ENCODE data around the gene CLPX.

DNA sequence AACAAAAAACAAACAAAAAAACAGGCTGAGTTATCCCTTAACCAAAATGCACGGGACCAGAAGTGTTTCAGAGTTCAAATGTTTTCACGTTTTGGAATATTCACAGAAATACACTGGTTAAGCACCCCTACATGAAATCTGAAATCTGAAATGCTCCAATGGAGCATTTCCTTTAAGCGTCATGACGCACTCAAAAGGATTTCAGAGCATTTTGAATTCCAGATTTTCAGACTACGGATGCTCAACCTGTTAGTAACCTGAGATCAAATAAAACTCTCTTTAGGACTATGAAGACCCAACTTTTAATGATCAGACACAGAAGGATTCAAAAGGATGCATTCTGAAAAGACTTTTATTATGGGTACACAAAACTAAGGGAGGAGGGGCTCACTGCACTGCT, 9.6 kb downstream of the CLPX start:
- TF ChIP-seq TAF1 (IDR thresholded peaks at IDR 0.05; ENCODE audit: low read depth, low read length) (no peak), SPI1 (IDR thresholded peaks at IDR 0.05; ENCODE audit: low read depth, low read length) (no peak), POLR2A (IDR thresholded peaks at IDR 0.05; ENCODE audit: low read depth, low read length) (no peak), POLR2AphosphoS5 (IDR thresholded peaks at IDR 0.05; ENCODE audit: low read depth, low read length) (no peak)

Measured in GM12891 (cell line).